Ammon's horn (tissue), 1 donor: Measurements from ENCODE around the gene NR3C2.
A peak's percentile ranks its signal among the peaks of the same experiment; 100 is the strongest.

Experiments used
- DNase-seq: peaks from one replicate; pipeline ENCODE4 v3.0.0-alpha.2; 2016; ENCODE audit warnings: low spot score

NR3C2 gene

DNA sequence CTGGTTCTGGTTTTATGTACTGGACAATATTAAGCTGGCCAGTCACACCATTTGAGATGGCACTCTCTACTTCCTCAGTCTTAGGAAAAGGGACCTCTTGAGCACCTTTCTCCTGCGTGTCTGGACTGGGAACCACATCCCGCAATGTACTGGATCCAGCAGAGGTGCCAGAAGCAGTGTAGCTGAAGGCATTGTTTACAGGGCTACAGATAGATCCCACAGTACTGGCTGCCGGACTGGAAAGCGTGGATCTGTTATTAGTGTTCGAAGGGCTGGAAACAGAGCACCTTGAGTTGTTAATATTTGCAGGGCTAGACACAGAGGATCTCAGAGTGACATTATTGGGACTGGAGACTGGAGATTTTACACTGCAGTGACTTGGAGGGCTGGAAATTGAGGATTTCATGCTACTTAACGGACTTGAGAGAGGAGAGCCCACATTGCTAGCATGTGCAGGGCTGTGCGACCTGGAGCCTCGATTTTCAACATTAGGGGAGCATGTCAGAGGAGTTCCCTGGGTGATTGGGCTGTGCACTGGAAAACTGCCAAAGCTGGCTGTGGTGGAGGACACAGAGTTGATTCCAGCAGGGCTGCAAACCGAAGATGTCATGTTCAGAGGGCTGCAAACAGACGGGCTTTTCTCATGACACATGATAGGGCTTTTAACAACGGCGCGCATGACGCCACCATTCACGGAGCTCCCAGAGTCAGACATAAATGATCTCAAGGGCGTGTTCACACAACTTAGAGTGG lies 6.4 kb downstream of the NR3C2 start:
- peak; percentile 27 for DNase-seq

DNA sequence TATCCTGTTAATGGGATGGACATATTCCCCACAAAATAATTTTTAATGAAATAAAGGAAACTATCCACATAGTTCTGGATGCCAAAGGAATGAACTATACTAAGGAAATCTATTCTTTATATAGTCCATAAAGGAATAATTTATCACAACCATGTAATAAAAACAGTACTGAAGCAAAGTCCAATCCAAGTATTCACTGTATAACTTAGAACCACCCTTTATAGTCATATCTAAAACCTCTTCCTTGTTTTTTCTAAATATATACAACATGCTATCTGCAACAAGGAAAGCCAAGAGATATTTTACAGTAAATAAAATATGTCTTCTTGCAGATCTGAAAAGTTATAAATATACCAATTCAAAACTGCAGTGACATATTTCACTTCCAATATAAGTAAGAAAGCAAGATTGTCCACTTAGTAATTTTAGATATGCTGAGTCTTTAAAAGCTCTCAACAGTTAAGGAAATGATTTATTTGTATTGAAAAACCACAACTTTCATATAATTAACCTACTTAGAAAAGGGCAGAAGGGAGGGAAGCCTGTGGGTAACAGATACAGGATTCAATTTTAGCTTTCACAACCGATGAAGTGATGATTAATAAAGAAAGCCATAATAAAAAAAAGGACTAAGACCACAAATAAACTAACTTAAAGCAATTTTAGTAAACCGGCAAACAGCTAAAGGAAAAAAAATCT lies 8.0 kb downstream of the NR3C2 start:
- no peak for DNase-seq

GRCh38 chr4:148431401-148431800 lies 10.8 kb downstream of the NR3C2 start:
- no peak for DNase-seq

DNA sequence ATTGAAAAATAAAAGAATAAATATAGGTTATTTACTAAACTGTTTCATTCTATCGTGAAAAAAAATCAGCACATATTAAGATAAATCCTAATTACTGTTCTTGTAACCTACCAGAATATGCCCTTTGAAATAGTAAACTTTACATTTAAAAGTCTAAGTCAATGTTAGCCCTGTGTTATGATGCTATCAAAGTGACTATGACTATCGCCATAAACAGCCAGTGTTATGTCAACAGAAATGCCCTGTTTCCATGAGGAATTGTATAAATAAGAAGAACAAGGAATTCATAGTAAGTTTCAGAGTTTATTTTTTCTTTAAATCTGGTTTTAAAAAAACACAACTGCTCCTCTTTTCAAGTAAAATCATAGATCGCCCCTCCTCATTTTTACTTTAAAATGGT lies 11.4 kb downstream of the NR3C2 start:
- DNase-seq: no peak

- no peak for DNase-seq
These were observed 13.0 kb downstream of the NR3C2 start for GRCh38 chr4:148429206-148429605.

GRCh38 chr4:148426643-148427042 lies 15.6 kb downstream of the NR3C2 start:
- DNase-seq: no peak

DNA sequence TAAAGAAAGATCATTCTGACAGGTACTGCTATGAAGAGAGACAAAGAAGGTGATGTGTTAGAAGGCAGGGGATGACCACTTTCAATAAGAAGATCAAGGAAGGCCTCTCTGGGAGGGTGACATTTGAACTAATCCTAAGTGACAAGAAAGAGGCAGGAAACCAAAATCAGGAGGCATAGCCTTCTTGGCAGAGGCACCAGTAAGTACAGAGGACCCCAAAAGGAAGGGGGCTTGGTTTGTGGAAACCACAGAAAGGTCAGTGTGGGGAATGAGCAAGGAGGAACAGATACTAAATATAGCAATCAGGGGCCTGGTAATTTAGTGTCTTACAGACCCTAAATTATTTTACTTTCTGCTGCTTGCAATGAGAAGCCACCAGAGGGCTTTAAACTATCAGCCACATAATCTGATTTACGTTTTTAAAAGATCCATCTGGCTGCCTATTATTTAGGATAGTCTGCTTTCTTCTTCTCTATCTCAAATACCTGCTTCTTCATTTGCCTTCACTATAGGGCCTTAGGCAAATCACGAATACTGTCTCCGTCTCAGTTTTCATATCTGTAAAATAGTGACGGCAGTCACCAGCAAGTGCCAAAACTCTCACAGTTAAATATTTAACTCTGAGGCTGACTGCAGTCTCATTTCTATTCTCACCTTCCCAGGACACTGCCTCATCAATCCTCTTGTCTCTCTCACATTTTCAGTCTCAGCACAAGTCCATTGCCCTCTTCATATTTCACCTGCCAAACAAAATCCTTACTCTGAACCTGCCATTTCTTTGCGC lies 16.7 kb downstream of the NR3C2 start:
- no peak for DNase-seq

- no peak for DNase-seq
These were observed 21.8 kb downstream of the NR3C2 start for GRCh38 chr4:148420397-148420796.

DNA sequence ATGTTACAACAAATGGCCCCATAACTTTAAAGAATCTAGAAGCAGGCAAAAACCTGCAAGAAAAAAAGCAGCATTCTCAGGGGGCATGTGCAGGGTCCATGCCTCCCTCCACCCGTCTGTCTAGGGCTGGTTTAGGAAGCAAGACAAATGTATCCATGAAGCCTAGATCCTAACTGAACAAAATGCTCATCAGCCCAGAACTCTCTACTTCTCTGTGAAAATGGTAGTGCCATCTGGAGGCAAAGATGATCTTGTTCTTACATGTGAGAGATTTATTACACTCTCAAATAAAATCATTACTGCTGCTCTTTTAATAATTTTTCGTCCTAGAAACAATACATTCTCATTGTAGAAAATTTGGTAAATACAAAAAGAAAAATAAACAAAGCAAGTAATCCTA lies 26.7 kb downstream of the NR3C2 start:
- peak; percentile 48 for DNase-seq

GRCh38 chr4:148412460-148412994 lies 29.7 kb downstream of the NR3C2 start:
- DNase-seq: no peak

- no peak for DNase-seq
These were observed 36.9 kb downstream of the NR3C2 start for GRCh38 chr4:148405161-148405893.

- DNase-seq: no peak
These were observed 43.2 kb downstream of the NR3C2 start for GRCh38 chr4:148398988-148399387.

DNA sequence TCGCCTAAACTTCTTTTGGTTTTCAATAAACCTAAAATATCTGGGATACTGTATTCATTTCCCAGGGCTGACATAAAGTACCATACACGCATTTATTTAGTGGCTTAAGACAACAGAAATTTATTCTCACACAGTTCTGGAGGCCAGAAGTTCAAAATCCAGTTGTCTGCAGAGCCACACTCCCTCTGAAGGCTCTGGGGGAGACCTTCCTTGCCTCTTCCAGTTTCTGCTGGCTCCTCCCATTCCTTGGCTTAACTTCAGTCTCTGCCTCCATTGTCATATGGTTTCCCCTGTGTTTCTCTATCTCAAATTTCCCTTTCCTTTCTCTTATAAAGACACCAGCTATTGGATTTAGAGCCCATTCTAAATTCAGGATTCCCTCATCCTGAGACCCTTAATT lies 44.4 kb downstream of the NR3C2 start:
- no peak for DNase-seq

DNA sequence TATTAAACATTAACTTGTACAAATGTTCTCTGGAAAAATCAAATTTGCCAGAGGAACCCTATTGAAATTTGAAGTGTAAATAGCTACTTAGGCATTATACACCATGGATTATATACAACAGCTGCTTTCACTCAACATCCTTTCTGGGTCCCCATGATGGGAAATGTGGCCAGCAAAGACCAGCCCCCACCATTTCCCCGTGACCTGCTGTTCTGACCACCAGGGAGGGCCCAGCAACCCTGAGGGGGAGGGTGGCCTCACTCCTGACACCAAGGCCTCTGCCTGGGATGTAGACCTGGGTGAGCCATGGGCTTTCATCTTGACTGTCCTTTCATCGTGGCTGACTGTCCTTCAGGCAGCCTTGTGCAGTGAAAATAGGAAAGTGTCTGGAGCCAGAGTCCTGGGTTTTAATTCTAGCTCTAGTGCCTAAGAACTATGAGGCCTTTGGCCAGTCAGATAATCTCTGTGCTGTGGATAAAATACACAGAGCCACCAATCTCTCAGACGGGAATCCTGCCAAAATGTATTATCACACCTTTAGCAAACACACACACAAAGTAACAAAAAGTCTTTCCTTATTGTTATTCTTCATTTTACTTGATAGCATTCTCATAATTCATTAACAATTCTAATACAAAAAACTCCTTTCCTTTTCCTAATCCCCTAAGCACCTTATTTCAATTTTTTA lies 45.1 kb downstream of the NR3C2 start:
- no peak for DNase-seq

DNA sequence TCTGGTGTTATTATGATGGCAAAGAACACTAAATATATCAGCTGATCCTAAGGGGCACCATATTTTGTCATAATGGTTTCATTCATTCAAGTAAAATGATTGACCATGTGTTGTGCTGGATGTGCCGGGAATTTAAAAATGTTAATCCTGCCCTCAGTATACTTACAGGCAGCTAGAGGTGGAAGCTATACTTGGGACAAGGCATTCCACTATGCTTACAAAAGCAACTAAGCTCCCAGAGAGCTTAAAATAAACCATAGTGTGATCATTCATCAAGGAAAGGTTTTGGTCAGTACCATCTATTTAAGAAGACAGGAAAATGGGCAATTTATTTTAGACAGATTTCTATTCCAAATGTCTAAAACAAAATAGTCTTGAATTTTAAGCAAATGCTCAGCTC lies 46.4 kb downstream of the NR3C2 start:
- DNase-seq: no peak

- no peak for DNase-seq
These were observed 51.2 kb downstream of the NR3C2 start for GRCh38 chr4:148391056-148391455.

- no peak for DNase-seq
These were observed 51.9 kb downstream of the NR3C2 start for GRCh38 chr4:148390311-148390710.

DNA sequence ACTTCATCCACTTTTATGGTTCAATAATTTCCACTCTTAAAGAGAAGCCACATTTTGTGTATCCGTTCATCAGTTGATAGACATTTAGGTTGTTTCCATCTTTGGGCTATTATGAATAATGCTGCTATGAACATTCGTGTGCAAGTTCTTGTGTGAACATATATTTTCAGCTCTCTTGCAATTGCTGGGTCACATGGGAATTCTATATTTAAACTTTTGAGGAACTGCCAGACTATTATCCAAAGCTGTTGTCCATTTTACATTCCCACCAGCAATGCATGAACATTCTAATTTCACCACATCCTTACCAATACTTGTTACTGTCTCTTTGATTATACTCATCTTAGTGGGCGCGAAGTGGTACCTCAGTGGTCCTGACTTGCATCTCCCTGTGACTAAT lies 61.9 kb downstream of the NR3C2 start:
- no peak for DNase-seq

GRCh38 chr4:148376151-148376550 lies 66.1 kb downstream of the NR3C2 start:
- DNase-seq: no peak

- no peak for DNase-seq
These were observed 66.6 kb downstream of the NR3C2 start for GRCh38 chr4:148375584-148375983.

GRCh38 chr4:148373093-148373492 lies 69.1 kb downstream of the NR3C2 start:
- DNase-seq: no peak
